ENCODE results near the gene BBLN.
"Not testable (repeated sequence)": the region's sequence is repeated elsewhere in the genome, so short reads cannot be mapped to it uniquely, and the experiment has no call there.

The BBLN gene

GRCh38 chr9:128159784-128160602 lies at the start of gene BBLN:
Gene BBLN (plus strand): TSS chr9:128160265. CDS start chr9:128160408, 143 bp downstream.
- peak within 1 kb of the TSS; percentile 88 for H3K4me3 ChIP-seq (ENCODE audit: low read depth, low read length)

GRCh38 chr9:128111726-128112125 lies 48.3 kb upstream of the BBLN start:
- not testable (repeated sequence) for H3K4me3 ChIP-seq (ENCODE audit: low read depth, low read length)

More at GRCh38 chr9:128159784-128160602, at the start of gene BBLN:
- no peak for TF ChIP-seq CTCF (IDR thresholded peaks at IDR 0.05; ENCODE audit: low read depth, low read length)

GRCh38 chr9:128113526-128114325 lies 46.3 kb upstream of the BBLN start:
- no peak for TF ChIP-seq CTCF (IDR thresholded peaks at IDR 0.05; ENCODE audit: low read depth, low read length)
- H3K4me3 ChIP-seq (ENCODE audit: low read depth, low read length), result no peak overlapping the region

DNA sequence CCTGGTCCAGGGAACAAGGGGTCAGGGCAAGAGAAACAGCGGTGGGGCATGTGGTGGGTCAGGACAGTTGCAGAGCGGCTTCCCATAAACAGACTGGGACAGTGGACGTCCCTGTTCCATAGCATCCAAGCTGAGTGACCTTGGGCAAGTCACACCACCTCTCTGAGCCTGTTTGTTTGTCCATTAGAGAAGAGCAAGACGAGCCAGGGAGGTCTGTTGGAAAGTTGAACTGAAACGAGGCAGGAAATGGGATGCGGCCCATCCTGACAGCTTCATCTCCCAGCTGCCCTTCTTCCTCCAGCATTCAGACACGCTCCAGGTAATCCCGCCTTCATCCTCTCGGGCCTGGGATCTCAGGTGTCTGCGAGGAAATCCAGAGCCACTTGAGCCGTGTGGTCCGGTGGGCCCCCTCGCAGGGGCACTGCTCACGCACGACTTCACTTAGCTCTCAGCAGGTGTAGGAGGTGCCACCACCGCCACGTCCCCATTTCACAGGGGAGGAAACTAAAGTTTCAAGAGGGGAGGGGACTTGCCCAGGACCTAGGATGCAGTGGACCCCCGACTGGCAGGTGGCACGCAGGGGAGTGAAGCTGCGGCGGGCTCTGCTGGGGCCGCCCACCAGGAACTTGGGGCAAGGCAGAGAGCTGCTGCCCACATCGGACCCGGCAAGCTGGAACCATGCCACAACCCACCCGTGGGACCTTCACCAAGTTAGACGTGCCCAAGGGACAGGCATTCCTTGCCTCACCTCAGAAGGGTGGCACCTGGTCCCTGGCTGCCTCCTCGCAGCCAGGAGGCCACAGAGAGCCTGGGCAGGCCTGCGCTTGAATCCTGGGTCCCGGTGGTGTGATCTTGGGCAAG lies 45.5 kb upstream of the BBLN start:
- TF ChIP-seq CTCF (IDR thresholded peaks at IDR 0.05; ENCODE audit: low read depth, low read length), result no peak
- no peak overlapping the region for H3K4me3 ChIP-seq (ENCODE audit: low read depth, low read length)

DNA sequence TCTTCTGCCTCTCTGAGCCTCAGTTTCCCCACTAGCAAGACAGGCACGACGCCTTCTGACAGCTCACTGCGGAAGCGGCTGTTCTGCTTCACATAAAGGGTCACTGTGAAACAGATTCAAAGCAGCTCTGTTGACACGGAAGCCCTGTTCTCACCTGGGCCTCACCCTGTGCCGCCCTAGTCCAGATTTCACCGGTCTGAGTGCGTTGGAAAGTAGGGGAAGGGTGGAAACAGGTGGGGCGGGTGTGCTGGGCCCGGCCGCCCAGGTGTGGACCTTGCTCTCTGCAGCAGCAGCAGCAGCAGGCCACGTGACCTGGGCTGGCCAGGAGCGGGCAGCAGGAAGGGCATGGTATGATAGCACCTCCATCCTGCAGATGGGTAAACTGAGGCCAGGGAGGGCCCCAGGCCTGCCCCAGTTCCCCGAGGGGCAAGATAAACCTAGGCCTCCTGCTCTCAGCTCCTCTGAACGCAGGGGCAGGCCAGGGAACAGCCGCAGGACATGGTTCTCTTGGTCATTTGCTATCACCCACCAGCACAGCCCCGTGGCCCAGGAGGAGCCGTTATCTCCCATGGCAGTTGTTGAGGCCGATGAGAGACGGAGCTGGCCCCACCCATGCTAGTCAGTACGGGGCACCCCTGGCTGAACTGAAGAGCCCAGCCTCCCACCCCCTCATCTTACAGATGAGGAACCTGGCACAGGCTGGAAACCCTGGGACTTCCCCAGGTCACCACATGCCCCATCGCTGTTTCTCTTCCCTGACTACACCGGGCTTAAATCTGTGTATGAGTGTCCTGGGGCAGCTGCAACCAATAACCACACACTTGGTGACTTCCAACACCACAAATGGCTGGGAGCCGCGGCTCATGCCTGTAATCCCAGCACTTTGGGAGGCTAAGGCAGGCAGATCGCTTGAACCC lies 44.6 kb upstream of the BBLN start:
- no peak for TF ChIP-seq CTCF (IDR thresholded peaks at IDR 0.05; ENCODE audit: low read depth, low read length)
- no peak overlapping the region for H3K4me3 ChIP-seq (ENCODE audit: low read depth, low read length)

GRCh38 chr9:128116104-128117083 lies 43.7 kb upstream of the BBLN start:
- no peak for TF ChIP-seq CTCF (IDR thresholded peaks at IDR 0.05; ENCODE audit: low read depth, low read length)
- H3K4me3 ChIP-seq (ENCODE audit: low read depth, low read length), result no peak overlapping the region

Data from WI38 (cell line).